ENCODE results near the gene CCL20. TPM values are rescaled to one million over a fixed set of nuclear protein-coding genes. Genes with fewer than 3 reads are reported as not detected.
A peak's percentile ranks its signal among the peaks of the same experiment; 100 is the strongest.

Gene CCL20
- total RNA-seq, 1 donor from 2014 or later, result not detected

DNA sequence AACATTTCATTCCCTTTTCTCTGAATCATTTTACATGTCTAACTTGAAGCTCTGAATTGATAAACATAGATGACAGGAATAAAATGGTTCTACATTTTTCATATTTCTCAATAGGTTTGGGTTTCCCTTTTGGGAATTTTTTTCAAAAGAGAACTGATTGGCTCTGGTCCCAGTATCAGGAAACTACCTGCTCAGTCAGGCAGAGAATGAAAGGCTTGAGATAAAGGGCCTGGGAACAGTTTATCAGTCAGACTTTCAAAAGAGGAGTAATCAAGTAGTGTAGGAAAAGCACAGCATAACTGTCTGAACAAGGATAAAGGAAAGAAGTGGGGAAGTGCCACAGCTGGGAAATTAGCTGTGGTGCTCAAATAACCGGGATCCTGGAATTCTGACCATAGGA, 28.3 kb upstream of the CCL20 start:
- Histone ChIP-seq H3K27me3 (ENCODE audit: insufficient read depth, low read length) (no peaks in the 10 kb centered on the region), H4K20me1 (ENCODE audit: insufficient read depth, low read length) (no peaks in the 10 kb centered on the region), H3K9ac (ENCODE audit: low read length) (no peak overlapping the region), H3K79me2 (ENCODE audit: insufficient read depth, low read length) (no peaks in the 10 kb centered on the region), H3K36me3 (ENCODE audit: insufficient read depth, low read length) (no peaks in the 10 kb centered on the region), H3K4me3 (ENCODE audit: insufficient read depth, low read depth, low read length) (no peak overlapping the region), H3K4me2 (ENCODE audit: low read length) (no peak overlapping the region), H3K27ac (ENCODE audit: low read depth, low read length) (no peak overlapping the region), H3K4me1 (ENCODE audit: insufficient read depth, low read length) (peaks cover 3% of the 10 kb centered on the region), H3K9me3 (ENCODE audit: insufficient read depth, low read depth, low read length) (no peaks in the 10 kb centered on the region), H2AFZ (ENCODE audit: low read depth, low read length) (no peak overlapping the region)
- TF ChIP-seq EZH2 (IDR thresholded peaks at IDR 0.05; ENCODE audit: insufficient read depth, low read length), result no peak
- TF ChIP-seq, protein P1, sequence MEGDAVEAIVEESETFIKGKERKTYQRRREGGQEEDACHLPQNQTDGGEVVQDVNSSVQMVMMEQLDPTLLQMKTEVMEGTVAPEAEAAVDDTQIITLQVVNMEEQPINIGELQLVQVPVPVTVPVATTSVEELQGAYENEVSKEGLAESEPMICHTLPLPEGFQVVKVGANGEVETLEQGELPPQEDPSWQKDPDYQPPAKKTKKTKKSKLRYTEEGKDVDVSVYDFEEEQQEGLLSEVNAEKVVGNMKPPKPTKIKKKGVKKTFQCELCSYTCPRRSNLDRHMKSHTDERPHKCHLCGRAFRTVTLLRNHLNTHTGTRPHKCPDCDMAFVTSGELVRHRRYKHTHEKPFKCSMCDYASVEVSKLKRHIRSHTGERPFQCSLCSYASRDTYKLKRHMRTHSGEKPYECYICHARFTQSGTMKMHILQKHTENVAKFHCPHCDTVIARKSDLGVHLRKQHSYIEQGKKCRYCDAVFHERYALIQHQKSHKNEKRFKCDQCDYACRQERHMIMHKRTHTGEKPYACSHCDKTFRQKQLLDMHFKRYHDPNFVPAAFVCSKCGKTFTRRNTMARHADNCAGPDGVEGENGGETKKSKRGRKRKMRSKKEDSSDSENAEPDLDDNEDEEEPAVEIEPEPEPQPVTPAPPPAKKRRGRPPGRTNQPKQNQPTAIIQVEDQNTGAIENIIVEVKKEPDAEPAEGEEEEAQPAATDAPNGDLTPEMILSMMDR (IDR thresholded peaks at IDR 0.05; ENCODE audit: insufficient read depth, low read depth, low read length), result no peak
- H3K36me3 Mint-ChIP-seq (ENCODE audit: low read depth, unreplicated experiment), result no peaks in the 10 kb centered on the region
- peaks cover 3% of the 10 kb centered on the region for H3K4me1 Mint-ChIP-seq (ENCODE audit: low read depth, unreplicated experiment)
- DNase-seq (ENCODE audit: low read depth) (no peak), FAIRE-seq (no peak)
- peaks cover 3% of the 10 kb centered on the region for H3K27me3 Mint-ChIP-seq (ENCODE audit: low read depth, unreplicated experiment)
- H3K27ac Mint-ChIP-seq (ENCODE audit: unreplicated experiment), result no peak overlapping the region
- H3K9me3 Mint-ChIP-seq (ENCODE audit: unreplicated experiment), result peaks cover 4% of the 10 kb centered on the region
- no peak overlapping the region for H3K4me3 Mint-ChIP-seq (ENCODE audit: unreplicated experiment)

DNA sequence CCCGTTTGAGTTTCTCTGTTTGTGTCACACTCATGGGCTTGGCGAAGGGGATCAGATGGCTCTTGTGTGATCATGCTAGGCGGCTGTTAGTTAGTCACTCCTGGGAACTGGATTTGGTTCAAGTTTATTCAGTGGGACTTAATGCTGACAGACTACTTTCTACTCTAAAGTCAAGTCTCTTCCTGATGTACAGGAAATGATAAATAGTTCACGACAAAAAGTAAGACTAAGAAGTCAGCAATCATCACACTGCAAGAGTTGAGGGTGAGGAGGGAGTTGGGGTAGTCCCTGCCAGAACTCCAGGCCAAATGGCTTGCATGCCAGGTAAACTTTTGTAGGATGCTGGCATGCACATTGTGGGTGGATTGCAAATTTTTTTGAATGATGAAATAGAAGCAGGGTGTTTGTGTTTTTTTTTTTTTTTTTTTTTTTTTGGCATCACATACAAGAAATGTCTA, 25.1 kb upstream of the CCL20 start:
- no peaks in the 10 kb centered on the region for H3K79me2 ChIP-seq (ENCODE audit: insufficient read depth, low read length)
- no peak overlapping the region for H3K4me2 ChIP-seq (ENCODE audit: low read length)
- Mint-ChIP-seq H3K4me1 (ENCODE audit: low read depth, unreplicated experiment) (peaks cover 3% of the 10 kb centered on the region), H3K4me3 (ENCODE audit: unreplicated experiment) (no peak overlapping the region), H3K27me3 (ENCODE audit: low read depth, unreplicated experiment) (no peaks in the 10 kb centered on the region), H3K36me3 (ENCODE audit: low read depth, unreplicated experiment) (no peaks in the 10 kb centered on the region), H3K27ac (ENCODE audit: unreplicated experiment) (no peak overlapping the region), H3K9me3 (ENCODE audit: unreplicated experiment) (peaks cover 2% of the 10 kb centered on the region)
- DNase-seq (ENCODE audit: low read depth), result peak; percentile 30
- H3K27me3 ChIP-seq (ENCODE audit: insufficient read depth, low read length), result no peaks in the 10 kb centered on the region
- H3K9ac ChIP-seq (ENCODE audit: low read length), result no peak overlapping the region
- TF ChIP-seq, protein P1 (IDR thresholded peaks at IDR 0.05; ENCODE audit: insufficient read depth, low read depth, low read length), result no peak
- TF ChIP-seq EZH2 (IDR thresholded peaks at IDR 0.05; ENCODE audit: insufficient read depth, low read length), result no peak
- H3K4me1 ChIP-seq (ENCODE audit: insufficient read depth, low read length), result peaks cover 3% of the 10 kb centered on the region
- H3K4me3 ChIP-seq (ENCODE audit: insufficient read depth, low read depth, low read length), result no peak overlapping the region
- H4K20me1 ChIP-seq (ENCODE audit: insufficient read depth, low read length), result no peaks in the 10 kb centered on the region
- no peak for FAIRE-seq
- no peaks in the 10 kb centered on the region for H3K9me3 ChIP-seq (ENCODE audit: insufficient read depth, low read depth, low read length)
- H3K27ac ChIP-seq (ENCODE audit: low read depth, low read length), result no peak overlapping the region
- H2AFZ ChIP-seq (ENCODE audit: low read depth, low read length), result no peak overlapping the region
- no peaks in the 10 kb centered on the region for H3K36me3 ChIP-seq (ENCODE audit: insufficient read depth, low read length)

DNA sequence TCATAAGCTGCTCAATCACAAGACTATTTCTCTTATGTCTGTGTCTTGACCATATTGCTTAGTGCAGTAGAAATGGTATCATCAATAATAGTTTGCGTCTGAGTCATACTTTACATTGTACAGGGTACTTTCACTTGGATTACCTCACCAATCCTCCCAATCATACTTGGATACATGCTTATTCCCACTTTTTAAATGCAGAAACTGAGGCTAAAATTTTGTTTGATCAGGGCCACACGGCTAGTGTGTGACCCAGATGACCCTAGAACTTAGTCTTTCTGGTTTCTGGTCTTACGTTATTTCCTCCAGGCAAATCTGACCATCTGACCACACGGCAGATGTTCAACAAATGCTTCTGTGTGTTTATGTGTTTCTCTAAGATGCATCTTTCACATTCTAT, 23.8 kb upstream of the CCL20 start:
- Mint-ChIP-seq H3K36me3 (ENCODE audit: low read depth, unreplicated experiment) (no peaks in the 10 kb centered on the region), H3K27ac (ENCODE audit: unreplicated experiment) (no peak overlapping the region), H3K4me1 (ENCODE audit: low read depth, unreplicated experiment) (peaks cover 3% of the 10 kb centered on the region), H3K27me3 (ENCODE audit: low read depth, unreplicated experiment) (no peaks in the 10 kb centered on the region), H3K9me3 (ENCODE audit: unreplicated experiment) (peaks cover 2% of the 10 kb centered on the region), H3K4me3 (ENCODE audit: unreplicated experiment) (no peak overlapping the region)
- H4K20me1 ChIP-seq (ENCODE audit: insufficient read depth, low read length), result no peaks in the 10 kb centered on the region
- H3K27ac ChIP-seq (ENCODE audit: low read depth, low read length), result no peak overlapping the region
- DNase-seq (ENCODE audit: low read depth) (no peak), FAIRE-seq (no peak)
- no peak overlapping the region for H3K9ac ChIP-seq (ENCODE audit: low read length)
- H3K4me1 ChIP-seq (ENCODE audit: insufficient read depth, low read length), result peaks cover 3% of the 10 kb centered on the region
- no peaks in the 10 kb centered on the region for H3K79me2 ChIP-seq (ENCODE audit: insufficient read depth, low read length)
- TF ChIP-seq, protein P1 (IDR thresholded peaks at IDR 0.05; ENCODE audit: insufficient read depth, low read depth, low read length), result no peak
- no peak for TF ChIP-seq EZH2 (IDR thresholded peaks at IDR 0.05; ENCODE audit: insufficient read depth, low read length)
- H3K36me3 ChIP-seq (ENCODE audit: insufficient read depth, low read length), result no peaks in the 10 kb centered on the region
- H3K27me3 ChIP-seq (ENCODE audit: insufficient read depth, low read length), result no peaks in the 10 kb centered on the region
- H2AFZ ChIP-seq (ENCODE audit: low read depth, low read length), result no peak overlapping the region
- H3K4me3 ChIP-seq (ENCODE audit: insufficient read depth, low read depth, low read length), result no peak overlapping the region
- no peaks in the 10 kb centered on the region for H3K9me3 ChIP-seq (ENCODE audit: insufficient read depth, low read depth, low read length)
- no peak overlapping the region for H3K4me2 ChIP-seq (ENCODE audit: low read length)

Measured in astrocyte (in vitro differentiated cells and primary cell).